HEK293T (cell line): ENCODE results near the gene KRTAP10-3.
"Not testable (repeated sequence)": the region's sequence is repeated elsewhere in the genome, so short reads cannot be mapped to it uniquely, and the experiment has no call there.

Experiments
- ARNT ChIP-seq: fragments of 450-650 bp; IDR thresholded peaks from 2 replicates; pipeline ENCODE4 v1.6.1; 2017; ENCODE audit warnings: mild to moderate bottlenecking
- FOXK2 ChIP-seq: fragments of 450-650 bp; IDR thresholded peaks from 2 replicates; pipeline ENCODE4 v1.6.1; 2016; ENCODE audit warnings: mild to moderate bottlenecking
- FOXM1 ChIP-seq: fragments of 450-650 bp; IDR thresholded peaks from 2 replicates; pipeline ENCODE4 v1.6.1; 2017; ENCODE audit warnings: mild to moderate bottlenecking, borderline replicate concordance
- NFRKB ChIP-seq: fragments of 450-650 bp; IDR thresholded peaks from 2 replicates; pipeline ENCODE4 v1.6.1; 2016; ENCODE audit warnings: mild to moderate bottlenecking, moderate library complexity
- SP1 ChIP-seq: fragments of 450-650 bp; IDR thresholded peaks from 2 replicates; pipeline ENCODE4 v1.6.1; 2017
- SUZ12 ChIP-seq: fragments of 450-650 bp; IDR thresholded peaks from 2 replicates; pipeline ENCODE4 v1.6.1; 2016; ENCODE audit warnings: mild to moderate bottlenecking
- ZNF384 ChIP-seq: fragments of 450-650 bp; IDR thresholded peaks from 2 replicates; pipeline ENCODE4 v1.6.1; 2016

GRCh38 chr21:44580231-44580821 is 21.7 kb upstream of the KRTAP10-3 start, which contains the start of gene KRTAP10-5:
- TF ChIP-seq FOXM1, ZNF384, ARNT, SP1, SUZ12, NFRKB, FOXK2: not testable (repeated sequence)
